Measurements from ENCODE around the gene PRICKLE2. TPM values are rescaled to one million over a fixed set of nuclear protein-coding genes. Genes with fewer than 3 reads are reported as not detected.
A peak's percentile ranks its signal among the peaks of the same experiment; 100 is the strongest.

The PRICKLE2 gene
- total and polyA plus RNA-seq, 3 donors from 2014 or later, result 5.5 to 10.1 (median 9.1) TPM

DNA sequence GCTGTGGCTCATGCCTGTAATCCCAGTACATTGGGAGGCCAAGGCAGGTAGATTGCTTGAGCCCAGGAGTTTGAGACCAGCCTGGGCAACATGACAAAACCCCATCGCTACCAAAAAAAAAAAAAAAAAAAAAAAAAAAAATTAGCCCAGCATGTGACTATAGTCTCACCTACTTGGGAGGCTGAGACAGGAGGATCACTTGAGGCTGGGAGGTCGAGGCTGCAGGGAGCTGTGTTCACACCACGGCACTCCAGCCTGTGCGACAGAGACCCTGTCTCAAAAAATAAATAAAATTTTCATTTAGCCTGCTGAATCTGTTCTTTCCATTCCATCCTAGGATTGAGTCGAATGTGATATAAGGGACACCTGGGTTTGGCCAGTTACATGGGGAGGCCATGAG is 14.6 kb upstream of the PRICKLE2 start:
- 86 to 94% methylated on average over 5 of the region's 5 CpGs for WGBS, 2 donors
- no peaks in the 10 kb centered on the region for H3K36me3 ChIP-seq (ENCODE audit: low read depth, missing control alignments)
- intact Hi-C loops (cut with DNase I; ENCODE audit: low total_unique reads), result no loop called here
- H3K4me3 ChIP-seq, result no peak overlapping the region
- H3K9me3 ChIP-seq, result no peaks in the 10 kb centered on the region
- H3K4me1 ChIP-seq, result peaks cover 13% of the 10 kb centered on the region
- no peaks in the 10 kb centered on the region for H3K27me3 ChIP-seq
- no peak overlapping the region for H3K27ac ChIP-seq
- no peak for DNase-seq
- TF ChIP-seq, protein P1, sequence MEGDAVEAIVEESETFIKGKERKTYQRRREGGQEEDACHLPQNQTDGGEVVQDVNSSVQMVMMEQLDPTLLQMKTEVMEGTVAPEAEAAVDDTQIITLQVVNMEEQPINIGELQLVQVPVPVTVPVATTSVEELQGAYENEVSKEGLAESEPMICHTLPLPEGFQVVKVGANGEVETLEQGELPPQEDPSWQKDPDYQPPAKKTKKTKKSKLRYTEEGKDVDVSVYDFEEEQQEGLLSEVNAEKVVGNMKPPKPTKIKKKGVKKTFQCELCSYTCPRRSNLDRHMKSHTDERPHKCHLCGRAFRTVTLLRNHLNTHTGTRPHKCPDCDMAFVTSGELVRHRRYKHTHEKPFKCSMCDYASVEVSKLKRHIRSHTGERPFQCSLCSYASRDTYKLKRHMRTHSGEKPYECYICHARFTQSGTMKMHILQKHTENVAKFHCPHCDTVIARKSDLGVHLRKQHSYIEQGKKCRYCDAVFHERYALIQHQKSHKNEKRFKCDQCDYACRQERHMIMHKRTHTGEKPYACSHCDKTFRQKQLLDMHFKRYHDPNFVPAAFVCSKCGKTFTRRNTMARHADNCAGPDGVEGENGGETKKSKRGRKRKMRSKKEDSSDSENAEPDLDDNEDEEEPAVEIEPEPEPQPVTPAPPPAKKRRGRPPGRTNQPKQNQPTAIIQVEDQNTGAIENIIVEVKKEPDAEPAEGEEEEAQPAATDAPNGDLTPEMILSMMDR (IDR thresholded peaks at IDR 0.05), result no peak
- TF ChIP-seq POLR2A (IDR thresholded peaks at IDR 0.05), result no peak

- TF ChIP-seq POLR2A (IDR thresholded peaks at IDR 0.05), result no peak
- TF ChIP-seq, protein P1 (IDR thresholded peaks at IDR 0.05), result no peak
- Histone ChIP-seq H3K27me3 (no peaks in the 10 kb centered on the region), H3K4me3 (no peak overlapping the region), H3K9me3 (no peaks in the 10 kb centered on the region), H3K4me1 (peaks cover 13% of the 10 kb centered on the region), H3K27ac (peak overlapping the region in 1 of 2 donors; percentile 59), H3K36me3 (ENCODE audit: low read depth, missing control alignments) (no peaks in the 10 kb centered on the region)
- WGBS, 2 donors, result 39 to 58% methylated on average over 4 to 11 of the region's 12 CpGs
- intact Hi-C loops (cut with DNase I; ENCODE audit: low total_unique reads), result no loop called here
- DNase-seq, result peak; percentile 79
These were observed 13.9 kb upstream of the PRICKLE2 start for GRCh38 chr3:64238971-64239667.

DNA sequence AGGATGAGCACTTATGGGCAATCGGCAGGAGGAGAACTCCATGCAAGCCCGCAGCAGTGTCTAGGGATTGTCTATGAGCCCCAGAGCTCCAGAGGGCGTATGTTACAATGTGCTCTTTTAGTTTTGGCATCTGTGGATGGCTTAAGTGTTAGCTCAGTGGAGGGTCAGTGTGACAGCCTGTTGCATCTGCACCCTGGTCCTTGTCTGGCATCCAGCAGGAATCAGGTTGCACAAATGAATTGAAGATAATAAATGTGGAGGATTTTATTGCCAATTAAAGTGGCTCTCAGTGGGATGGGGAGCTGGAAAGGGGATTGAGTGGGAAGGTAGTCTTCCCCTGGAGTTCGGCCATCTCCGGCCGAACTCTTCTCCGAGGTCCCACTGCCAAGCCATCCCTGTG is 11.8 kb upstream of the PRICKLE2 start:
- no peak overlapping the region for H3K27ac ChIP-seq
- TF ChIP-seq, protein P1 (IDR thresholded peaks at IDR 0.05), result no peak
- peaks cover 5% of the 10 kb centered on the region for H3K4me1 ChIP-seq
- no peaks in the 10 kb centered on the region for H3K36me3 ChIP-seq (ENCODE audit: low read depth, missing control alignments)
- no peak overlapping the region for H3K4me3 ChIP-seq
- no peaks in the 10 kb centered on the region for H3K9me3 ChIP-seq
- WGBS, 2 donors, result 95 to 96% methylated on average over 7 of the region's 7 CpGs
- intact Hi-C loops (cut with DNase I; ENCODE audit: low total_unique reads), result no loop called here
- no peaks in the 10 kb centered on the region for H3K27me3 ChIP-seq
- DNase-seq, result no peak

DNA sequence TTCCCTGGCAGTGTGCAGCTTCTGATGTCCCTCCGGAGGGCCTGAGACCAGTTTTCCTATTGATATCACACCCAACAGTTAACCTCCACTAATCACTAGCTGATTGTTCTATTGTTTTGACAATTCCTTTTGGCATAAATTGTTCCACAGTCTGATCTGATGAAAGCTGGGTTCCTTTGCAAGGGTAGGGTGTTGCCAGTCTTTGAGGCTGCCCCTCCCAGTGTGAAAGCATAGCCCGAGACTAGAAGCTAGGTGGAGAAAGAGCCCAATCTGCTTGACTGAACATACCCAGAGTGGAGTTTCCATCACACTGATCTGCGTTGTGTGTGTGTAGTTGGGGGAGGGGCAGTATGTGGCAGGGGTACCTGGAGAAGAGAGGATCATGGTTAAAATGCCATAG is 10.3 kb upstream of the PRICKLE2 start:
- H3K9me3 ChIP-seq, result no peaks in the 10 kb centered on the region
- H3K36me3 ChIP-seq (ENCODE audit: low read depth, missing control alignments), result no peaks in the 10 kb centered on the region
- no peak overlapping the region for H3K27ac ChIP-seq
- H3K4me1 ChIP-seq, result peaks cover 5% of the 10 kb centered on the region
- no peak for DNase-seq
- TF ChIP-seq, protein P1 (IDR thresholded peaks at IDR 0.05), result no peak
- TF ChIP-seq POLR2A (IDR thresholded peaks at IDR 0.05), result no peak
- intact Hi-C loops (cut with DNase I; ENCODE audit: low total_unique reads), result no loop called here
- 90 to 95% methylated on average over 3 of the region's 3 CpGs for WGBS, 2 donors
- H3K4me3 ChIP-seq, result no peak overlapping the region
- H3K27me3 ChIP-seq, result no peaks in the 10 kb centered on the region

GRCh38 chr3:64234571-64234970 is 9.3 kb upstream of the PRICKLE2 start:
- intact Hi-C loops (cut with DNase I; ENCODE audit: low total_unique reads), result no loop called here
- no peak overlapping the region for H3K27ac ChIP-seq

More at GRCh38 chr3:64234571-64234970, 9.3 kb upstream of the PRICKLE2 start:
- H3K4me1 ChIP-seq, result peaks cover 5% of the 10 kb centered on the region
- no peaks in the 10 kb centered on the region for H3K27me3 ChIP-seq
- H3K4me3 ChIP-seq, result no peak overlapping the region
- H3K36me3 ChIP-seq (ENCODE audit: low read depth, missing control alignments), result no peaks in the 10 kb centered on the region
- H3K9me3 ChIP-seq, result no peaks in the 10 kb centered on the region
- TF ChIP-seq, protein P1 (IDR thresholded peaks at IDR 0.05), result no peak
- TF ChIP-seq POLR2A (IDR thresholded peaks at IDR 0.05), result no peak
- WGBS, 2 donors, result 92 to 94% methylated on average over 5 of the region's 5 CpGs
- no peak for DNase-seq

Data from testis (tissue), 3 donors.